Measurements from ENCODE around the gene ITGA3.

ITGA3 gene

GRCh38 chr17:50095626-50096037 lies 39.7 kb downstream of the ITGA3 start:
- no peak for DNase-seq

- DNase-seq, result no peak
Measured at GRCh38 chr17:50096092-50096491, 40.2 kb downstream of the ITGA3 start.

DNA sequence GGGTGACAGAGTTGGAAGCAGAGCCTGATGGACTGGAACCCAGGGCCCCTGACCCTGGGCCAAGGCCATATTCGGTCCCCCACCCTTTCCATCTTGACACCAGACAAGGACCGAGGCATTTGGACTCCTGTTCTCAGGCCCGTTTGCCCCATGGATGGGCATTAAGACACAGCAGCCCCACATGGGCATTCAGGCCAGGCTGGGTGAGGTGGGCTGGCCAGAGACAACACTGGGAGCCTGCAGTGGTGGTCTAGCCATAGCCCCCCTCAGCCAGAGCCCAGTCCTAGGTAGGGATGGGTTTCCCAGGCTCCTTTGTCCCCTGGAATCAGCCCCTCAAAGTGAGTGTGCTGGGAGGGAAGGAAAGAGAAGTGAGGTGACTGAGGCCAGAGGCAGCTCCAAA lies 40.8 kb downstream of the ITGA3 start:
- DNase-seq, result no peak

DNA sequence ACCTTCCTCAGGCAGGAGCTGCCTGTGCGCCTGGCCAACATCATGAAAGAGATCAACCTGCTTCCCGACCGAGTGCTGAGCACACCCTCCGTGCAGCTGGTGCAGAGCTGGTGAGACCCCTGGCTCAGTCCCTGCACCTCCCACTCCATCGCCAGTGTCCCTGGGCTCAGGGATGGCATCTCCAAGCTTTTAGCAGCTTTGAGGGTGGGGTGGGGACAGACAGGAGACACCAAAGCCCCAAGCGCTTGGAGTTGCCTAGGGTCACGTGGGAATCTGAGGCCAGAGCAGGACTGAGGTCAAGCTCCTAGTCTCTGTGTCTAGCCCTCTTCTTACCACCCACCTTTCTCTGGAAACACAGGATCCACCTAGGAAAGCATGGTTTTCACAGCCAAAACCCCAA lies 41.5 kb downstream of the ITGA3 start:
- no peak for DNase-seq

- DNase-seq, result no peak
Measured at GRCh38 chr17:50097926-50098325, 42.0 kb downstream of the ITGA3 start.

GRCh38 chr17:50098583-50098982 lies 42.7 kb downstream of the ITGA3 start:
- DNase-seq, result no peak

DNA sequence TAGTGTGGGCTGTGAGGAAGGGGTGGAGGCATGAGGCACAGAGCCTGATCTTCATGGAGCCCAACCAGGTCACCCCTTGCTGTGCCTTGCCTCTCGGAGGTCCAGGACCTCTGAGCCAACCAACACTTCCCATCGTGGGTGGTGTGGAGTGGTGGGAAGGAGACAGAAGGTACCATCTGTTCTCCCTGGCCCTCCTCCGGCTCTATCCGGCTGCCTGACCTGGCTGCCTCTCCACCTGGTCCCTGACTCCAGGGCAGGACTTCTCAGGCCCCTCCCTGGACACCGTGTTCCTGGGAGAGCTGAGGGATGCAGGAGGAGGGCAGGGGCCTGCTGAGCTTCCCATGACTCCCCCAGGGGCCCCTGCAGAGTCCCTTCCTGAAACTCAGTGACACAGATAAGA lies 43.1 kb downstream of the ITGA3 start:
- no peak for DNase-seq

DNA sequence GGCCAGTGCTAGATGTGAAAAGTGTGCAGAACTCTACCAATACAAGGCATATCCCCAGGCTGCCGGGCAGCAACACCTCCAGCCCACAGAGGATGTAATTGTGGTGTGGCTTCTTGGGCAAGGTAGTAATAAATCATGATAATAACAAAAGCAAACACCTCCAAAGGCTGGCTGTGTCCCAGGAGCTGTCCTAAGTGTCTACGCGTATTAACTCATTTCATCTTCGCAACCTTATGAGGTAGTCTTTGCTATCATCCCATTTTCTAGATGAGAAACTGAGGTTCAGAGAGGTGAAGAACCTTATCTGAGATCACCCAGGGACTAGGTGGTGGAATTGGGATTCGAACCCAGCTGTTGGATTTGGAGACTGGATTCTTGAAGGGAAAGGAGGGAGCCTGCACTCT lies 44.6 kb downstream of the ITGA3 start:
- DNase-seq, result no peak

- DNase-seq, result no peak
Measured at GRCh38 chr17:50100921-50101345, 45.0 kb downstream of the ITGA3 start.

DNA sequence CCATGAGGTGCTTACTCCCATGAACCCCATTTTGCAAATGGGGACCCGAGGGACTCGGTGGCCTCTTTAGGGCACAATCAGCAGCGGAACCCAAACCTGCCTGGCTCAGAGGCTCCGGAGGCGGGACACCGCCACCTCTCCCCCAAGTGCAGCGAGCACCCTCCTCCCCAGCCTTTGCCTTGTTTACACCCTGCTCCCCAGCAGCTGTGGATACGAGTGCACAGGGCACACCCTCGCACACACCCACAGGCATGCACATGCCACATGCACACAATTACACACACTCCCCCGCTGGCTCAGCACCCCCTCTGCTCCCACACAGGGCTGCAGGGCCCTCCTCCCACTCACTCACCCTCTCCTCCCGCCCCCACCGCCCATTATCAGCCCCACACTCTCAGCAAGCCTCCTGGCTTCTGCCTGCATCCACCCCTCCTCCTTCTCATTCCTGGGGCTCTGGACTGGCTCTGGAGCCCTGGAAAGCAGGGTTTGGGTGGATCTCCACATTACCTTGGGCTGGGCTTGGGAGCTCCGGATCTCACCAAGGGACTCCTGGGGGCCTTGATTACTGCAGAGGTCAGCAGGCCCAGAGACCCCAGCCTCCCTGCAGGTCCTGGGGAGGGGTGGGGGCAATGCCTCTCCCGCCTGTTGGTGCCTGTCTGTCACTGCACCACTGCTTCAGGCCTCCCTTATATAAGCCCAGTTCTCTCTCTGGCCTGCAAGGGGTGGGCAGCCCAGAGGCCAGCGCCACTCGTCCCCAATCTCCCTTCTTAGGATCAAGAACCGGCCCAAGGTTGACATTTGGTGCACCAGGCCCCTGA lies 45.6 kb downstream of the ITGA3 start:
- no peak for DNase-seq

DNA sequence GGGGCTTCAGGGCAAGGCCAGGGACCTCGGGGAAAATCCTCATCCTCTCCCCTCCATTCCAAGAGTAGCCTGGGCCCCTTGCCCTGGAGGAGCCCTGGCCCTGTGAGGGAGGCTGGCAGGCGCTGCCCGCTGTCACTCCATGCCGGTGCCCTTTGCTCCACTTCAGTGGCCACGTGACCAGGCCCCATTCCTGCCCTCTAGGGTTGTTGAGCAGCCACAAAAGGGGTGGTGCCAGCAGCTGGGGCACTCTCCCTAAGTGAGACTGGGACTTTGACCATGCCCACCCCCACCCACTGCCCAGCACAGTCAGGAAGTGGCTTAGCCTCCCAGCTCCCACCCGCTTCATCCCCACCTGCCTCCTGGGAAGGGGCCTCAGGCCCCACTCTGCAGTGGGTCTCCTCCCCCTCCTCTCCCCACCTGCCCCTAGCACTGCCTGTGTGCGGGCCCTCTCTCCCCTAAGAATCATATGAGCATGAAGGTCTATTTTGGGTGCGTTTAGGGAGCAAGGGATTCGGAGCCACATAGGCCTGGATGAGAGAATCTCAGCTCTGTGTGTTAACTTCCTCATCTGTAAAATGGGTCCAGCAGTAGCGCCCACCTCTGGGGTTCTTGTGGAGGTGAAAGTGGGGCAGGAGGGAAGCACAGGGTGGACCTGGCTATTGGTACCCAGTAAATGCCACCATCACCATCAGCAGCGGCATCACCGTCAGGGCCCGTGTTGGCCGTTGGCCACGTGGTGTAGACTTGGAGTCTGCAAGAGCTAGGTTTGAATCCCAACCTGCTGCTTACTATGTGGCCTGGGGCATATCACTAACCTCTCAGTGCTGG lies 46.5 kb downstream of the ITGA3 start:
- DNase-seq, result no peak

DNA sequence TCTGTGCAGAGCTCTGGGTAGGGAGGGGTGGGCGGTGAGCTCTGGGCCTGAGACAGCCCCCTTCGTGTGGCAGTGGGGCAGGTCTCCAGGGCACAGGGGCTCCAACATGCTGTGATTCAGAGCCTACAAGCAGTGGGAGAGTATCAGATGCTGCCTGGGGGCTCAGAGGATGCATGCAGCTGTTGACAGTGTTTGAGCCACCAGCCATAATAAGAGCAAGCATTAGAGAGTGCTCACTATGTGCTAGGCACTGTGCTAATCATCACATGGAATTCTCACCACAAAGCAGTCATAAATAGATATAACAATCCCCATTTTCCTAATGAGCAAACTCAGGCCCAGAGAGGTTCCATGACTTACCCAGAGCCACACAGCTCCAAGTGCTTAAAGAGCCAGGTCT lies 47.3 kb downstream of the ITGA3 start:
- DNase-seq, result no peak

- no peak for DNase-seq
Measured at GRCh38 chr17:50103941-50104340, 48.0 kb downstream of the ITGA3 start.

DNA sequence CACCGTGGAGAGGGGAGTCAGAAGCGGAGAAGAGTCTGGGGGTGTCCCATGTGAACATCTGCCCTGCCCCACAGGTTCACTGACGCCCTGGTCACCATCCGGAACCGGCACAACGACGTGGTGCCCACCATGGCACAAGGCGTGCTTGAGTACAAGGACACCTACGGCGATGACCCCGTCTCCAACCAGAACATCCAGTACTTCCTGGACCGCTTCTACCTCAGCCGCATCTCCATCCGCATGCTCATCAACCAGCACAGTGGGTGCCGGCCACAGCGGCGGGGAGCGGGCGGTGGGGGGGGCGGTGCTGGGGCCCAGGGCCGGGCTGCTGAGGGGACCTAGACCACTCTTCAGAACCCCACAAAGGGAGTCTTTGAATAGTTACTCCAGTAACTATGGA lies 49.9 kb downstream of the ITGA3 start:
- DNase-seq, result no peak

DNA sequence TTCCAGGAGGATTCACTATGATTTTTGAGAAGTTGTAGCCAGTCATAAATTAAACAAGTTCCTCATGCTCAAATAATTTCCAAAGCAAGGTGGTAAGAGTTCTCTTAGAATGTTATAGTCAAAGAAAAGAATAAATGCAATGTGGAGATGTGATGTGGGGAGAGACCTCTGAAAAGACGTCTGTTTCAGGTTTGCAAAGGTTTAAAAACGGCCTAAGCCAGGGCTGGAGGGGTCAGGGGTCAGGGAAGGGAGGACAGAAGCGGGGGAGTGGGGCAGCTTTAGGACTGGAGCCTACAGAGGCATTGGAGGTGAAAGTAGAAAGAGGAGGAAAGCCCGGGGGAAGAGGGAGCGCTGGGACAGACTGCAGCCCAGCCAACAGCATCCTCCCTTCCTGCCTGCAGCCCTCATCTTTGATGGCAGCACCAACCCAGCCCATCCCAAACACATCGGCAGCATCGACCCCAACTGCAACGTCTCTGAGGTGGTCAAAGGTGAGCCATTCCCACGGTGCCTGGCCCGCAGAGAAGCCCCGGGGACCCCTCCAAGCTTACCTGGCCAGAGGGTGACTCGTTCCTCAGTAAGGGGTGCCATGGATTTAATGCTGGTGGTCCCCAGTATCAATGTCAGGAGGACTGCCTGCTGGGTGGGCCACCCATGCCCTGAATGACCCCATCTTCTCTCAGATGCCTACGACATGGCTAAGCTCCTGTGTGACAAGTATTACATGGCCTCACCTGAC lies 50.7 kb downstream of the ITGA3 start:
- no peak for DNase-seq

GRCh38 chr17:50107790-50108414 lies 52.0 kb downstream of the ITGA3 start:
- DNase-seq, result no peak

- no peak for DNase-seq
Measured at GRCh38 chr17:50108556-50108955, 52.6 kb downstream of the ITGA3 start.

- DNase-seq, result no peak
Measured at GRCh38 chr17:50109207-50109606, 53.3 kb downstream of the ITGA3 start.

DNA sequence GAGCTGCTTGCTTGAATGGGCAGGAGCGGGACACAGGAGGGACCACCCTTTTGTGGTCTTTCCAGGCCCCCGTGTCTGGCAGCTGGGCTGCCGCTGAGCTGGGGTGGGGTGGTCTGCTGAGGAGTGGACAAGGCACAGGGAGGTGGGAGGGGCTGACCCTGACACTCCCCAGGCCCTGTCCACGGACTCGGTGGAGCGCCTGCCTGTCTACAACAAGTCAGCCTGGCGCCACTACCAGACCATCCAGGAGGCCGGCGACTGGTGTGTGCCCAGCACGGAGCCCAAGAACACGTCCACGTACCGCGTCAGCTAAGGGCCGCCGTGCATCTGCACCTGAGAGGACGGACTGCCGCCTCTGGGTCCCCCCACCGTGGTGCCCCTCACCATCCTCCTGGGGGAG lies 53.9 kb downstream of the ITGA3 start:
- DNase-seq, result no peak

DNA sequence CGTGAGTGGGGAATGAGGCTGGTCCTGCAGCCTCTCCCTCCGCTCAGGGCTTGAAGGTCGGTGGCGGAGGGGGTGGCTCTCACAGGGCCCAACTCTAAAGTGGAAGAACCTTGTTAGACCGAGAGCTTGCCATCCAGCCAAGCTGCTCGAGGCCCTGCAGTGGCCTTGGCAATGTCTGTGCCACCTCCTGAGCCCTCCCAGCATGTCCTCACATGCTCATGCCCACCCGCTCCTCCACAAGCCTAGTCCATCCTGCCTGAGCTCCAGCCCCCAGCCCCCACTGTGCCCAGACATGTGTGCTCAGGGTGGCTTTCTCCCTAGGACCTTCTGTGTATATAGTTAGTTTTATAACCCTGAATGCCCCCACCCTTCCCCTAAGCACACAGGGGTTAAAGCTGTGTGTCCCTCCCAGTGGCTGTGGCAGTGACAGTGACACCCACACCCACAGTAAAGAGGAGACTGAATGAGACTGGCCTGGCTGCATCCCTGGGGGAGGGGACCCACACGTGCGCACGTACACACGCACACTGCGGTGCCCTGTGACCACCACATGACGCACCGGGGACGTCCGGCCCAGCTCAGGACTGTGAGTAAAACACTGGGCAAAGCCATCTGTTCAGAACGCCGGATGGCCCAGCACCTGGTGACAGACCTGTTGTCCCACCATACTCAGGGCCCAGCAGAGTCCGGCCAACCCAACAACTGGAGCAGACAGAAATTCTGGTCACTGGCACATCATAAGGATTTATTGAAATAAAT lies 54.9 kb downstream of the ITGA3 start:
- no peak for DNase-seq

DNA sequence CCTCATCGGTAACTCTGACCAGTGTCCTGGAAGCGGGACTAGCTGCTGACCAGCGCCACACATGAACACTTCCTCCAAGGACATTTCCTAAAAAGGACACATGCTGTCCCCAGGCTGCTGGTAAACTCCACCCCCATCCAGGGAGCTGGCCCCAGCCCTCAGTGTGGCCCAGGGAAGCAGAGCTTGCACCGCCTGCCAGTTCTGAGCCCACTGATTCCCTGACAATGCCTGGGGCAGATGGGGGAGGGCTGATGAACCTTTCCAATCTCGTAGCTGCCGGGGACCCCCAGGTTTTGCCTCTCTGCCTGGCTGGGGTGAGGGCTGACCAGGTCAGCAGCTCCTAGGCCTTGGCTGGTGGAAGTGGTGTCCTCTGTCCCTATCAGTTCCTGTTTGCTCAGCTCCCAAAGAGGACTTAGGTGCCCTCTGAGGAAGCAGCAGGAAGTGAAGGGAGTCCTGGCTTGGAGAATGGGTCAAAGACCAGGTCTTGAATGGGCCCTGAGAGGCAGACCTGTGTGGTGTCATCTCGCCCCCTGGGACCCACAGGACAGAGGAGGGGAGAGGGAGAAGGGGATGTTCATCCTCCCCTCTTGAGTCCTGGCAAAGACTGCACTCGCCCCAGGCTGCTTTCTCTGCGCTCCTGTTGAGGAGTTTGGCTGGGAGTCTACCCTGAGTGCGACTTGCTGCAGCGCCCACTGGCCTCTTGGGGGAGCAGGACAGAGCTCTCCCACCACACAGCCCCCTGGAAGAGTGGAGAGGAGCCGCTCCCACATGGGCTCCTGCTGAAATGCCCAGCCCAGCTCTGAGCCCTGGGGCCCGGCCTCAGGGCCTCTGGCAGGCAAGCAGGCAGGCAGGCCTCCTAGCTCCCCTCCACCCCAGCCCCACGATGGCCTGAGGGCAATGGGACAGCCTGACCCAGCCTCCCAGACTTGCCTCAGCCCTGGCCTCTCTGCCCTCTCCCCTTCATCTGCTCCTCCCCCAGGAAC lies 56.1 kb downstream of the ITGA3 start:
- DNase-seq, result no peak
